22Rv1 (cell line): Measurements from ENCODE around the gene TMEM31.

Experiments
- CTCF ChIP-seq: fragments of 450-650 bp; IDR thresholded peaks from 2 replicates; pipeline ENCODE4 v1.5.1; 2017; ENCODE audit warnings: mild to moderate bottlenecking
- ZFX ChIP-seq: fragments of 450-650 bp; IDR thresholded peaks from 2 replicates; pipeline ENCODE4 v1.6.1; 2017; ENCODE audit warnings: antibody characterized with exemption, borderline replicate concordance

- TF ChIP-seq CTCF = no peak
- TF ChIP-seq ZFX = no peak
Observed at GRCh38 chrX:103669745-103670144, 41.0 kb upstream of the TMEM31 start.
